Erythroblast (primary cell): ENCODE results near the gene MAP6.

Experiments
- GATA1 ChIP-seq: IDR thresholded peaks from 2 replicates; pipeline ENCODE4 v1.6.1; 2011; ENCODE audit warnings: low read depth, mild to moderate bottlenecking, control low read depth, low read length, moderate library complexity
- POLR2A ChIP-seq: IDR thresholded peaks from 2 replicates; pipeline ENCODE4 v1.6.1; 2011; ENCODE audit warnings: mild to moderate bottlenecking, low read length

DNA sequence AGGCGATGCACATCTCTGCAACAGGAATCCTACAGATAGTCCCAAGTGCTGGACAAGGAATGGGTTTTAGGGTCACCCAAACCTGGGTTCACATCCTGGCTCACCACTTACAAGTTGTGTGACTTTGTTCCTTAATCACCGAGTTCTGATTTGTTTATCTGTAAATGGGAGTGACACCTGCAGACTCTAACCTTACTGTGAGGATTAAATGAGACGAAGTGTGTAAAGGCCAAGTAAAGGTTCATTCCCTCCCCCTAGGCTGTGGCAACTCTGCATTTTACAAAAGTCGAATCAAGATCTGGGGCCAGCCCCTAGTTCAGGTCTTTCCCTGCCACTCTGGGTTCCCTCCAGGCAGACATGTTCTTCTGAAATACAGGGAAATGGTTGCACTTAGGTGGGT is 71.9 kb downstream of the MAP6 start:
- TF ChIP-seq POLR2A, result no peak
- TF ChIP-seq GATA1, result no peak
